Mucosa of descending colon (tissue), 3 donors: ENCODE data around the gene PDE3B. TPM values are rescaled to one million over a fixed set of nuclear protein-coding genes. Genes with fewer than 3 reads are reported as not detected.
A peak's percentile ranks its signal among the peaks of the same experiment; 100 is the strongest.

Experiments used
- ATAC-seq: fragments of 200-7000 bp; cut with Tn5 transposase; one replicate; pipeline ENCODE4 v1.9.1; 2020; ENCODE audit warnings: mild to moderate bottlenecking, moderate library complexity
- DNase-seq, 3 donors: peaks; one replicate each; pipeline ENCODE4 v3.0.0-alpha.2; 2020
- H3K36me3 ChIP-seq: fragments of 200-600 bp; one replicate; pipeline ENCODE4 v1.8.0; 2021; ENCODE audit warnings: low read depth, mild to moderate bottlenecking
- H3K4me1 ChIP-seq: fragments of 200-600 bp; one replicate; pipeline ENCODE4 v1.8.0; 2021; ENCODE audit warnings: low read depth, mild to moderate bottlenecking
- H3K4me3 ChIP-seq: fragments of 200-600 bp; one replicate; pipeline ENCODE4 v1.8.0; 2021; ENCODE audit warnings: mild to moderate bottlenecking
- H3K9me3 ChIP-seq: fragments of 200-600 bp; one replicate; pipeline ENCODE4 v1.8.0; 2021; ENCODE audit warnings: mild to moderate bottlenecking
- CTCF ChIP-seq: fragments of 200-600 bp; IDR thresholded peaks from one replicate; pipeline ENCODE4 v1.8.0; 2022; ENCODE audit warnings: antibody characterized with exemption, mild to moderate bottlenecking
- intact Hi-C, 2 donors: fragments of 100-400 bp; cut with DNase I in 1 of 2; cut with micrococcal nuclease in 1 of 2; formaldehyde crosslinking; loops; one replicate each; pipeline versions ENCODE4 v1.11.0 to v1.11.1; 2022; cut with DNase I, micrococcal nuclease
- total RNA-seq, 3 donors: library from RNA; stranded (reverse); fragmentation: NEBNext Ultra II Directional in 2 of 3; extraction: Animal tissue kit (Norgen Biotek cat#: 25700) in 2 of 3; gene quantifications; one replicate each; pipeline versions ENCODE4 v1.2.1 to v1.2.4, GENCODE V29; 2021 to 2023
- donor health status: DM: no; HTN: no; CAD: no; lungs with moderate emphysema.
- donor health status: DM: no; HTN: no; CAD: no.
- donor health status: DM: no; HTN: yes; CAD: no.

PDE3B gene
- total RNA-seq, 3 donors from 2014 or later, result 22.4 to 47.0 (median 25.9) TPM

- TF ChIP-seq CTCF, result no peak
- H3K4me1 ChIP-seq, result peaks cover 20% of the 10 kb centered on the region
- ATAC-seq (peak; percentile 95), DNase-seq (peak; percentile 97 to 98 (median 97))
- no peaks in the 10 kb centered on the region for H3K9me3 ChIP-seq
- no peaks in the 10 kb centered on the region for H3K36me3 ChIP-seq
- intact Hi-C loops, result no loop called here
- H3K4me3 ChIP-seq, result peak within 1 kb of the TSS; percentile 45
Observed at GRCh38 chr11:14892036-14892556, 248.5 kb downstream of the PDE3B start, which contains the start of gene CYP2R1. Gene CYP2R1 (minus strand): TSS chr11:14892231. CDS start chr11:14892205, 26 bp downstream.

- Histone ChIP-seq H3K4me3 (no peak overlapping the region), H3K4me1 (peaks cover 19% of the 10 kb centered on the region), H3K9me3 (no peaks in the 10 kb centered on the region), H3K36me3 (no peaks in the 10 kb centered on the region)
- intact Hi-C loops, result no loop called here
- no peak for TF ChIP-seq CTCF
- ATAC-seq (no peak), DNase-seq (no peak)
Observed at GRCh38 chr11:14892577-14892976, 249.0 kb downstream of the PDE3B start.

GRCh38 chr11:14894657-14895598 is 251.3 kb downstream of the PDE3B start:
- peaks cover 6% of the 10 kb centered on the region for H3K4me1 ChIP-seq
- intact Hi-C loops, result no loop called here
- H3K9me3 ChIP-seq, result no peaks in the 10 kb centered on the region
- H3K4me3 ChIP-seq, result no peak overlapping the region
- ATAC-seq, result no peak
- TF ChIP-seq CTCF, result no peak
- no peaks in the 10 kb centered on the region for H3K36me3 ChIP-seq
- DNase-seq, result peak; percentile 25 to 58 (median 37)

- no peak for DNase-seq
- no peak for TF ChIP-seq CTCF
- no peak for ATAC-seq
- H3K36me3 ChIP-seq, result no peaks in the 10 kb centered on the region
- H3K9me3 ChIP-seq, result no peaks in the 10 kb centered on the region
- intact Hi-C loops, result no loop called here
- no peaks in the 10 kb centered on the region for H3K4me1 ChIP-seq
- no peak overlapping the region for H3K4me3 ChIP-seq
Observed at GRCh38 chr11:14898355-14898754, 254.8 kb downstream of the PDE3B start.

GRCh38 chr11:14898906-14899305 is 255.3 kb downstream of the PDE3B start:
- H3K9me3 ChIP-seq, result no peaks in the 10 kb centered on the region
- H3K4me3 ChIP-seq, result no peak overlapping the region
- no peak for DNase-seq
- H3K4me1 ChIP-seq, result no peaks in the 10 kb centered on the region
- peak; percentile 58 for ATAC-seq
- H3K36me3 ChIP-seq, result no peaks in the 10 kb centered on the region
- intact Hi-C loops, result no loop called here
- TF ChIP-seq CTCF, result no peak
